HepG2 (cell line): ENCODE results near the gene LOXL4. TPM values are rescaled to one million over a fixed set of nuclear protein-coding genes. Genes with fewer than 3 reads are reported as not detected.

Experiments
- ARID5B ChIP-seq: IDR thresholded peaks from 2 replicates; pipeline ENCODE4 v1.4.0; 2020; ENCODE audit warnings: mild to moderate bottlenecking, missing genetic modification reagents
- ATF4 ChIP-seq, 2 experiments: fragments of 450-650 bp in 1 of 2; sonication (generic) in 1 of 2; formaldehyde crosslinking; IDR thresholded peaks; 2 replicates each; pipeline versions ENCODE4 v1.5.0 to v1.8.0; 2020 to 2022; ENCODE audit warnings: mild to moderate bottlenecking in 1 of 2, missing genetic modification reagents in 1 of 2
- ELF3 ChIP-seq: IDR thresholded peaks from 2 replicates; pipeline ENCODE4 v1.6.1; 2016; ENCODE audit warnings: missing genetic modification reagents, missing compliant biosample characterization
- FOXO1 ChIP-seq: sonication (generic); formaldehyde crosslinking; IDR thresholded peaks from 2 replicates; pipeline ENCODE4 v1.4.0; 2020; ENCODE audit warnings: missing genetic modification reagents
- KAT8 ChIP-seq: IDR thresholded peaks from 2 replicates; pipeline ENCODE4 v1.6.1; 2016; ENCODE audit warnings: missing genetic modification reagents, missing compliant biosample characterization
- MBNL3 ChIP-seq: fragments of 250-450 bp; sonication (Bioruptor Pico); conservative IDR thresholded peaks from 2 replicates; pipeline ENCODE4 v1.8.0; 2022; ENCODE audit warnings: mild to moderate bottlenecking, inconsistent platforms
- MTF1 ChIP-seq: sonication (generic); formaldehyde crosslinking; IDR thresholded peaks from 2 replicates; pipeline ENCODE4 v1.5.0; 2020; ENCODE audit warnings: missing genetic modification reagents
- SALL1 ChIP-seq: sonication (generic); formaldehyde crosslinking; IDR thresholded peaks from 2 replicates; pipeline ENCODE4 v1.8.0; 2022; ENCODE audit warnings: mild to moderate bottlenecking, missing genetic modification reagents
- SOX6 ChIP-seq, 2 experiments: fragments of 450-650 bp in 1 of 2; sonication (generic) in 1 of 2; formaldehyde crosslinking in 1 of 2; IDR thresholded peaks; 2 replicates each; pipeline versions ENCODE4 v1.4.0 to v1.6.1; 2017 to 2020; ENCODE audit warnings: antibody characterized with exemption in 1 of 2, mild to moderate bottlenecking in 1 of 2, missing genetic modification reagents in 1 of 2
- TARDBP ChIP-seq: sonication (generic); formaldehyde crosslinking; IDR thresholded peaks from 2 replicates; pipeline ENCODE4 v1.8.0; 2022; ENCODE audit warnings: mild to moderate bottlenecking, missing genetic modification reagents
- UBTF ChIP-seq: sonication (generic); formaldehyde crosslinking; IDR thresholded peaks from 2 replicates; pipeline ENCODE4 v1.4.0; 2020; ENCODE audit warnings: mild to moderate bottlenecking, missing genetic modification reagents
- ZNF350 ChIP-seq: sonication (generic); formaldehyde crosslinking; IDR thresholded peaks from 2 replicates; pipeline ENCODE4 v1.4.0; 2020; ENCODE audit warnings: mild to moderate bottlenecking, low read depth, missing genetic modification reagents, borderline replicate concordance
- ZNF609 ChIP-seq: sonication (generic); formaldehyde crosslinking; IDR thresholded peaks from 2 replicates; pipeline ENCODE4 v1.4.0; 2020; ENCODE audit warnings: mild to moderate bottlenecking, missing genetic modification reagents, borderline replicate concordance
- ZNF629 ChIP-seq: sonication (generic); formaldehyde crosslinking; conservative IDR thresholded peaks from 2 replicates; pipeline ENCODE4 v1.5.0; 2020; ENCODE audit warnings: missing genetic modification reagents
- polyA plus RNA-seq, 8 experiments: library from polyadenylated mRNA; depleted of rRNA in 3 of 8; stranded (reverse) in 7 of 8; unstranded in 1 of 8; fragments of >200 nt; fragmentation: Illumina TruSeq in 4 of 8; extraction: Trizol in 4 of 8; gene quantifications; 2 replicates each; pipeline versions ENCODE4 v1.2.1 to v1.2.3, GENCODE V29; 2011 to 2016; ENCODE audit warnings: low read depth in 4 of 8, missing spikeins in 1 of 8, mixed read lengths in 1 of 8; ENCODE audit not compliant: insufficient read depth in 1 of 8
- total RNA-seq, 5 experiments: library from RNA; depleted of rRNA; stranded (reverse); fragments of >200 nt; fragmentation: Illumina TruSeq; extraction: Trizol; gene quantifications; 2 replicates each; pipeline ENCODE4 v1.2.3, GENCODE V29; 2016; ENCODE audit warnings: low read depth in 1 of 5

Gene LOXL4
- total and polyA plus RNA-seq, 2 of the 13 experiments (the other 11 are each of a cell fraction or from before 2014, with no cell fraction given) = 8.8 to 21.1 TPM

- TF ChIP-seq ELF3 (CRISPR knock-in tag) = peak; percentile 58
- TF ChIP-seq FOXO1 (CRISPR knock-in tag) = peak; percentile 91
- no peak for TF ChIP-seq SOX6 (IDR thresholded peaks at IDR 0.05)
- TF ChIP-seq SOX6 (CRISPR knock-in tag; IDR thresholded peaks at IDR 0.05) = peak; percentile 97
- peak; percentile 64; the same call in 1 of the 2 replicates for TF ChIP-seq ZNF609 (CRISPR knock-in tag)
- TF ChIP-seq ZNF629 (CRISPR knock-in tag) = peak; percentile 74
- peak; percentile 75 for TF ChIP-seq ZNF350 (CRISPR knock-in tag)
- peak; percentile 92 for TF ChIP-seq SALL1 (CRISPR knock-in tag)
- TF ChIP-seq ARID5B (CRISPR knock-in tag) = peak; percentile 87
- peak; percentile 51; the same call in 1 of the 2 replicates for TF ChIP-seq KAT8 (CRISPR knock-in tag)
- no peak for TF ChIP-seq MTF1 (CRISPR knock-in tag)
- TF ChIP-seq TARDBP = peak; percentile 75
- no peak for TF ChIP-seq MBNL3 (CRISPR knock-in tag)
- peak in 1 of 2 experiments; percentile 97; a peak in 2 of 4 replicates for TF ChIP-seq ATF4 (CRISPR knock-in tag; IDR thresholded peaks at IDR 0.05)
- peak; percentile 43; the same call in 1 of the 2 replicates for TF ChIP-seq UBTF (CRISPR knock-in tag)
Measured at GRCh38 chr10:98270073-98270740, 2.2 kb upstream of the LOXL4 start (continued).
